ENCODE measurements around the gene KCNH2.
A peak's percentile ranks its signal among the peaks of the same experiment; 100 is the strongest.

Gene KCNH2

DNA sequence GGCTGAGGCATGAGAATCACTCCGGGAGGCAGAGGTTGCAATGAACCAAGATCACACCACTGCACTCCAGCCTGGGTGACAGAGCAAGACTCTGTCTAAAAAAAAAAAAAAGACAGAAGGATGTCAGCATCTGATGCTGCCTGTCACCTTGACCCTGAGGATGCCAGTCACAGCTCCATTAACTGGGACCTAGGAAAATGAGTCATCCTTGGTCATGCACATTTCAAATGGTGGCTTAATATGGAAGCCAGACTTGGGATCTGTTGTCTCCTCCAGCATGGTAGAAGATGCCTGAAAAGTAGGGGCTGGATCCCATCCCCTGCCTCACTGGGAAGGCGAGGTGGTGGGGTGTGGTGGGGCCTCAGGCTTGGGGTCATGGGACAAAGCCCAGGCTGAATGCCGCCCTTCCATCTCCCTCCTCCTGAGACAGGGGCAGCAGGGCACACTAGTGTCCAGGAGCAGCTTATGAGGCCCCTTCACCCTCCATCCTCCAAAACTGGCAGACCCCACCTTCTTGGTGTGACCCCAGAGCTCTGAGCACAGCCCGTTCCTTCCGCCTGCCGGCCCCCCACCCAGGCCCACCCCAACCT lies 14.0 kb upstream of the KCNH2 start:
- H3K27ac ChIP-seq (ENCODE audit: poor library complexity, severe bottlenecking): no peak overlapping the region
- peaks cover 6% of the 10 kb centered on the region for H3K9me3 ChIP-seq (ENCODE audit: severe bottlenecking)
- TF ChIP-seq CTCF (IDR thresholded peaks at IDR 0.05; ENCODE audit: poor library complexity, severe bottlenecking): no peak
- DNase-seq (ENCODE audit: low spot score) (no peak), ATAC-seq (ENCODE audit: low read depth) (no peak)
- H3K36me3 ChIP-seq (ENCODE audit: low read depth): no peaks in the 10 kb centered on the region
- no peaks in the 10 kb centered on the region for H3K4me1 ChIP-seq (ENCODE audit: insufficient read depth, poor library complexity, severe bottlenecking)
- H3K4me3 ChIP-seq (ENCODE audit: severe bottlenecking): no peak overlapping the region
- no peaks in the 10 kb centered on the region for H3K27me3 ChIP-seq (ENCODE audit: insufficient read depth, poor library complexity, severe bottlenecking)

DNA sequence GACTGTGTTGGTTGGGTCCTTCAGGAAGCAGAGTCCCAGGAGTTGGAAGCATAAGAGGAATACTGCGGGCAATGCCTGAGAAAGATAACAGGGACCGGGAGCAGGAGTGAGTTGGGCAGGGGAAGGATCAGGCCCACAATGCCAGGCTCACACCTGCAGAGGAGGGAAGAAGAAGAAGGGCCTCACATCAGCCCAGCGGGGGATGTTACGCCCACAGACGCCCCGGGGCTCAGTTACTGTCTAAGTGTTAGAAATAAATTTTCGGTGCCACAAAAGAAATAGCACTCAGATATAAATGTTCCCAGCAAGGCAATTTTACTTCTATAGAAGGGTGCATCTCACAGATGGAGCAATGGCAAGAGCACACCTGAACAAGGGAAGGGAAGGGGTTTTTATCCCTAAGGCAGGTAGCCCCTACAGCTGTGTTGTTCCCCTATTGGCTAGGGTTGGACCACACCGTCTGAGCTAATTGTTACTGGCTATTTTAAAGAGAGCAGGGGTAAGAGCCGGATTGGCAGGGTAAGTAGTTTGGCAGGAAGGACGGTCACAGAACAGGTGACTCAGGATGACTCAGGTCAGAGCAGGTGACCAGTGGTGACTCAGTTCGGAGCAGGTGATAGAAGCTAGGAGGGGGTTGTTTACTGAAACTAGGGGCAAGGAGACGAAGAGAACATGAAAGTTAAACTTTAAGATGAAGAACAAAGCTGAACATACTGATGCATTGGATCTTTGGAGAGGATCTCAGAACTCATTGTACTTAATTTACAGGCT lies 12.5 kb upstream of the KCNH2 start, which contains the start of gene NOS3:
TSS of gene NOS3 (plus strand) at position 602 of the 771 bp plus-strand sequence. CDS start 2,787 bp downstream, outside the sequence.
- no peak within 1 kb of the TSS for H3K27ac ChIP-seq (ENCODE audit: poor library complexity, severe bottlenecking)
- H3K9me3 ChIP-seq (ENCODE audit: severe bottlenecking): peaks cover 6% of the 10 kb centered on the region
- H3K36me3 ChIP-seq (ENCODE audit: low read depth): no peaks in the 10 kb centered on the region
- H3K4me3 ChIP-seq (ENCODE audit: severe bottlenecking): no peak within 1 kb of the TSS
- DNase-seq (ENCODE audit: low spot score) (no peak), ATAC-seq (ENCODE audit: low read depth) (no peak)
- TF ChIP-seq CTCF (IDR thresholded peaks at IDR 0.05; ENCODE audit: poor library complexity, severe bottlenecking): no peak
- no peaks in the 10 kb centered on the region for H3K4me1 ChIP-seq (ENCODE audit: insufficient read depth, poor library complexity, severe bottlenecking)
- H3K27me3 ChIP-seq (ENCODE audit: insufficient read depth, poor library complexity, severe bottlenecking): peaks cover 4% of the 10 kb centered on the region

DNA sequence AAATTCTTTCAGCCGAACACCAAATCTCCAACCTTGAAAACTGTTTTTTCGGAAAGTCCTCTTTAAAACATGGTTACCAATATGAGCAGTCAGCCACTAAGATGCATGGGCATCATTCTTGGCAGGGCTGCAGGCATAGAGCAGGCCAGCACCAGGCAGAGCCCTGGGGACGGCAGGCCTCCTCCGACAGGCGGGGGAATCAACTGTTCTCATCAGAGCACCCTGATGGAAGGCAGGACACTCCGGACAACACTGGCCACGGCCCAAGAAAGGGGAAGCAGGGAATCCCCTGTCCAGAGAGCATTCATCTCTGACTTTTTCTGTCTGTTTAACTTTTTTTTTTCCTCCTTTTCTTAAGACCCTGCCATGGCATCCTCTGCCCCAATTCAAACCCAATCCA lies 11.3 kb upstream of the KCNH2 start:
- ATAC-seq (ENCODE audit: low read depth): no peak
- TF ChIP-seq CTCF (IDR thresholded peaks at IDR 0.05; ENCODE audit: poor library complexity, severe bottlenecking): no peak
- Histone ChIP-seq H3K4me3 (ENCODE audit: severe bottlenecking) (no peak overlapping the region), H3K4me1 (ENCODE audit: insufficient read depth, poor library complexity, severe bottlenecking) (no peaks in the 10 kb centered on the region), H3K27ac (ENCODE audit: poor library complexity, severe bottlenecking) (no peak overlapping the region), H3K36me3 (ENCODE audit: low read depth) (no peaks in the 10 kb centered on the region), H3K27me3 (ENCODE audit: insufficient read depth, poor library complexity, severe bottlenecking) (peaks cover 4% of the 10 kb centered on the region), H3K9me3 (ENCODE audit: severe bottlenecking) (peaks cover 6% of the 10 kb centered on the region)
- DNase-seq (ENCODE audit: low spot score): no peak

GRCh38 chr7:150988230-150989226 lies 10.4 kb upstream of the KCNH2 start:
- Histone ChIP-seq H3K9me3 (ENCODE audit: severe bottlenecking) (peaks cover 6% of the 10 kb centered on the region), H3K27ac (ENCODE audit: poor library complexity, severe bottlenecking) (no peak overlapping the region), H3K36me3 (ENCODE audit: low read depth) (no peaks in the 10 kb centered on the region), H3K4me3 (ENCODE audit: severe bottlenecking) (no peak overlapping the region), H3K27me3 (ENCODE audit: insufficient read depth, poor library complexity, severe bottlenecking) (peaks cover 9% of the 10 kb centered on the region), H3K4me1 (ENCODE audit: insufficient read depth, poor library complexity, severe bottlenecking) (no peaks in the 10 kb centered on the region)
- DNase-seq (ENCODE audit: low spot score) (no peak), ATAC-seq (ENCODE audit: low read depth) (peak; percentile 40)
- peak; percentile 59 for TF ChIP-seq CTCF (IDR thresholded peaks at IDR 0.05; ENCODE audit: poor library complexity, severe bottlenecking)

All from RWPE2 (cell line).